IPS DF 6.9 (cell line): ENCODE results near the gene ZNF780B.
"Not testable (repeated sequence)": the region's sequence is repeated elsewhere in the genome, so short reads cannot be mapped to it uniquely, and the experiment has no call there.

Source experiments
- DNase-seq: peaks from one replicate; pipeline ENCODE4 v3.0.0-alpha.2; 2013; ENCODE audit warnings: low read depth, low spot score
- H3K27ac ChIP-seq: one replicate; pipeline ENCODE4 v1.5.1; 2013; ENCODE audit warnings: low read length, control low read depth
- H3K27me3 ChIP-seq: 2 replicates; pipeline ENCODE4 v1.6.1; 2013; ENCODE audit warnings: mild to moderate bottlenecking, low read length; ENCODE audit not compliant: control insufficient read depth, insufficient read depth
- H3K36me3 ChIP-seq: 2 replicates; pipeline ENCODE4 v1.6.1; 2013; ENCODE audit warnings: low read length; ENCODE audit not compliant: control insufficient read depth, insufficient read depth
- H3K4me1 ChIP-seq: 2 replicates; pipeline ENCODE4 v1.6.1; 2013; ENCODE audit warnings: low read length; ENCODE audit not compliant: control insufficient read depth, insufficient read depth
- H3K4me3 ChIP-seq: 2 replicates; pipeline ENCODE4 v1.5.1; 2013; ENCODE audit warnings: mild to moderate bottlenecking, low read length
- H3K9me3 ChIP-seq: 2 replicates; pipeline ENCODE4 v1.6.1; 2013; ENCODE audit warnings: low read length, inconsistent platforms; ENCODE audit not compliant: control insufficient read depth, insufficient read depth
- WGBS: extraction: QIAGEN DNeasy Blood & Tissue Kit; methylation state at CpG from one replicate; pipeline ENCODE4 v1.1.7; 2013; ENCODE audit warnings: mixed read lengths, missing lambda C conversion rate; ENCODE audit not compliant: insufficient read length, insufficient coverage; 5-methylcytosine and 5-hydroxymethylcytosine counted together

The ZNF780B gene

GRCh38 chr19:40041718-40042117 is 14.3 kb downstream of the ZNF780B start:
- not testable (repeated sequence) for H3K36me3 ChIP-seq, H3K4me1 ChIP-seq, H3K4me3 ChIP-seq, H3K27me3 ChIP-seq, DNase-seq, H3K27ac ChIP-seq, H3K9me3 ChIP-seq
- WGBS = no CpG with 5 or more reads among the region's 1 CpG

- not testable (repeated sequence) for H3K4me1 ChIP-seq, H3K36me3 ChIP-seq, DNase-seq, H3K27me3 ChIP-seq, H3K27ac ChIP-seq, H3K4me3 ChIP-seq, H3K9me3 ChIP-seq
- WGBS = no CpG with 5 or more reads among the region's 3 CpGs
These were observed 18.0 kb downstream of the ZNF780B start for GRCh38 chr19:40038047-40038446.

GRCh38 chr19:40035996-40036395 is 20.0 kb downstream of the ZNF780B start:
- WGBS = no CpG with 5 or more reads among the region's 4 CpGs
- Histone ChIP-seq H3K36me3 (no peaks in the 10 kb centered on the region; the same call in 1 of the 2 replicates), H3K27ac (no peak overlapping the region), H3K4me1 (no peaks in the 10 kb centered on the region), H3K9me3 (peaks cover 4% of the 10 kb centered on the region), H3K4me3 (no peak overlapping the region), H3K27me3 (no peaks in the 10 kb centered on the region)
- DNase-seq = no peak

GRCh38 chr19:40033989-40034560 is 22.0 kb downstream of the ZNF780B start:
- Histone ChIP-seq H3K9me3 (peaks cover 4% of the 10 kb centered on the region), H3K4me1 (no peaks in the 10 kb centered on the region), H3K4me3 (no peak overlapping the region), H3K36me3 (no peaks in the 10 kb centered on the region; the same call in 1 of the 2 replicates), H3K27ac (no peak overlapping the region), H3K27me3 (no peaks in the 10 kb centered on the region)
- no CpG with 5 or more reads among the region's 2 CpGs for WGBS
- no peak for DNase-seq

- no peak for DNase-seq
- Histone ChIP-seq H3K4me1 (no peaks in the 10 kb centered on the region), H3K4me3 (no peak overlapping the region), H3K27me3 (no peaks in the 10 kb centered on the region), H3K9me3 (peaks cover 10% of the 10 kb centered on the region), H3K36me3 (no peaks in the 10 kb centered on the region), H3K27ac (no peak overlapping the region)
- WGBS = no CpG with 5 or more reads among the region's 5 CpGs
These were observed 29.4 kb downstream of the ZNF780B start for GRCh38 chr19:40026597-40026970.

- Histone ChIP-seq H3K27me3 (no peaks in the 10 kb centered on the region), H3K36me3 (no peaks in the 10 kb centered on the region), H3K27ac (no peak overlapping the region), H3K4me3 (no peak overlapping the region), H3K9me3 (peaks cover 10% of the 10 kb centered on the region), H3K4me1 (no peaks in the 10 kb centered on the region)
- WGBS = no CpG with 5 or more reads among the region's 4 CpGs
- no peak for DNase-seq
These were observed 30.0 kb downstream of the ZNF780B start for GRCh38 chr19:40025938-40026596.

GRCh38 chr19:40023969-40024368 is 32.1 kb downstream of the ZNF780B start:
- peaks cover 10% of the 10 kb centered on the region for H3K9me3 ChIP-seq
- no peak overlapping the region for H3K4me3 ChIP-seq
- no peaks in the 10 kb centered on the region for H3K4me1 ChIP-seq
- H3K27ac ChIP-seq = no peak overlapping the region
- H3K36me3 ChIP-seq = no peaks in the 10 kb centered on the region
- H3K27me3 ChIP-seq = no peaks in the 10 kb centered on the region
- DNase-seq = no peak
- no CpG with 5 or more reads among the region's 3 CpGs for WGBS

- no peak for DNase-seq
- Histone ChIP-seq H3K4me1 (no peaks in the 10 kb centered on the region), H3K27ac (no peak overlapping the region), H3K36me3 (no peaks in the 10 kb centered on the region), H3K9me3 (no peaks in the 10 kb centered on the region; the same call in 1 of the 2 replicates), H3K4me3 (no peak overlapping the region), H3K27me3 (no peaks in the 10 kb centered on the region)
- WGBS = no CpG with 5 or more reads among the region's 4 CpGs
These were observed 42.0 kb downstream of the ZNF780B start for GRCh38 chr19:40013991-40014390.

GRCh38 chr19:40009674-40010073 is 46.4 kb downstream of the ZNF780B start:
- no peaks in the 10 kb centered on the region for H3K4me1 ChIP-seq
- DNase-seq = no peak
- H3K9me3 ChIP-seq = no peaks in the 10 kb centered on the region; the same call in 1 of the 2 replicates
- no peaks in the 10 kb centered on the region for H3K36me3 ChIP-seq
- H3K4me3 ChIP-seq = no peak overlapping the region
- H3K27ac ChIP-seq = no peak overlapping the region
- H3K27me3 ChIP-seq = no peaks in the 10 kb centered on the region

- Histone ChIP-seq H3K4me1 (no peaks in the 10 kb centered on the region), H3K27me3 (no peaks in the 10 kb centered on the region), H3K27ac (no peak overlapping the region), H3K9me3 (no peaks in the 10 kb centered on the region), H3K4me3 (no peak overlapping the region), H3K36me3 (no peaks in the 10 kb centered on the region)
- no peak for DNase-seq
- no CpG with 5 or more reads among the region's 1 CpG for WGBS
These were observed 49.7 kb downstream of the ZNF780B start for GRCh38 chr19:40006273-40006691.

GRCh38 chr19:40005691-40006272 is 50.2 kb downstream of the ZNF780B start:
- DNase-seq = no peak
- Histone ChIP-seq H3K27ac (no peak overlapping the region), H3K27me3 (no peaks in the 10 kb centered on the region; the same call in 1 of the 2 replicates), H3K36me3 (no peaks in the 10 kb centered on the region), H3K9me3 (no peaks in the 10 kb centered on the region), H3K4me3 (no peak overlapping the region), H3K4me1 (no peaks in the 10 kb centered on the region)
- no CpG with 5 or more reads among the region's 4 CpGs for WGBS
